Measurements from ENCODE around the gene FCN3.
"Not testable (repeated sequence)": the region's sequence is repeated elsewhere in the genome, so short reads cannot be mapped to it uniquely, and the experiment has no call there.

FCN3 gene

GRCh38 chr1:27374362-27375086, at the start of gene FCN3:
TSS of gene FCN3 (minus strand) at chr1:27374824. CDS start at chr1:27374818, 6 bp downstream.
- no peak for DNase-seq (ENCODE audit: extremely low read depth in 1 of 2, low read depth in 1 of 2)

- DNase-seq (ENCODE audit: extremely low read depth in 1 of 2, low read depth in 1 of 2), result no peak
These were observed 49.1 kb upstream of the FCN3 start for GRCh38 chr1:27423709-27424108.

DNA sequence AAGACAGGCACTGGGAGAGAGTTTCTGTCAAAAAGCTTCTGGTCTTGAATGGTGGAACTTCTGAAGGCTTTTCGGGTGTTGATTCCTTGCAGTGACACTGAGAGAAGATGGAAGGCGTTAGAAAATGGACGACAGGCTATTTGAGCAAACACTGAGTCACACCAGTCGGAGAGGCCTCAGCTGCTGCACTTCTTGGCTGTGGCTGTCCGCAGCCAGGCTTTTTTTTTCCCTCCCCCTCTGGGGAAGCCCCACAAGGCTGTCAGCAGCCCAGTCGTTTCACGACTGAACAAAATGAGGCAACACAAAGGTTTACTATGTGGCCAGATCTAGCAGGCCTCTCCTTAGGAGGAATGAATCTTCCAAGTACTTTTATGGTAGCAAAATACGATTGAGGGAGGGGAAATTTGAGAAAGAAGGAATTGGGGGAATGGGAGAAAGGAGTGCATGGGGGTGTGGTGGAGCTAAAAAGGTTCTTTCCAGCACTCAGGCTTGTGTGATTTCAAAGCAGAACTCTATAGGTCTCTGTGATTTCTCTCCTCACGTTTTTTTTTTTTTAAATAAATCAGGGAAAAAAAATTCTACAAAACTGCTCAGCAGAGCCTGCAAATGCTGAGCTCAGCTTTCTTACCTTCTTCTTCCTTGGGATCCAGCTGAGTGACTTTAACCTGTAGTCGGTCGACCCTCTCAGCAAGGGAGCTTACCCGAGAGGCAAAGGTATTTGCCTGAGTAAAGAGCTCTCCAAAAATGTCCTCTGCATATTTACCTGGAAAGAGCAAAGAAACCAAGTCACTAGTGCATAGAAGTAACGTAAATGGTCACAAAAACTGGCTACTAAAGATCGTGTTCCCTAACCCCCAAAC, 43.9 kb upstream of the FCN3 start:
- peak; percentile 33 to 67 for DNase-seq (ENCODE audit: extremely low read depth in 1 of 2, low read depth in 1 of 2)

DNA sequence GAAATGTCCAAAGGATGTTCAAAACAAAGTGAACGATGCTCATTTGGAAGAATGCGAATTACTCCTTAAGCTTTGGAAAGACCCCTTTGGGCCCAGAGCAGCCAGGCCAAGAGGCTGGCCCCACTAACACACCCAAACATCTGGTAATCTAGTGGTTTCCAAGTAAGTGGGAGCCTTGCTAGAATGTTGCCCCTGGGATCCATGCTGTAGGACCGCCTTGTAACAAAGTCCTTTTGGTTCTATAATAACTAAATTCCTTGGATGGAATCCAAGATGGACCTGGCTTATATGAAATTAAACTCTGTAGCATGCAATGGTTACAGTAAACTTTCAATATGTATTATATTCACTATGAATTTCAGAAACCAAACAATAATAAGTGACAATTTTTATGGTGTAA, 43.1 kb upstream of the FCN3 start:
- no peak for DNase-seq (ENCODE audit: extremely low read depth in 1 of 2, low read depth in 1 of 2)

GRCh38 chr1:27416387-27417111, 41.9 kb upstream of the FCN3 start:
- DNase-seq (ENCODE audit: extremely low read depth in 1 of 2, low read depth in 1 of 2), result peak in 1 of 2 donors; percentile 23

- no peak for DNase-seq (ENCODE audit: extremely low read depth in 1 of 2, low read depth in 1 of 2)
These were observed 39.5 kb upstream of the FCN3 start for GRCh38 chr1:27414091-27414490.

DNA sequence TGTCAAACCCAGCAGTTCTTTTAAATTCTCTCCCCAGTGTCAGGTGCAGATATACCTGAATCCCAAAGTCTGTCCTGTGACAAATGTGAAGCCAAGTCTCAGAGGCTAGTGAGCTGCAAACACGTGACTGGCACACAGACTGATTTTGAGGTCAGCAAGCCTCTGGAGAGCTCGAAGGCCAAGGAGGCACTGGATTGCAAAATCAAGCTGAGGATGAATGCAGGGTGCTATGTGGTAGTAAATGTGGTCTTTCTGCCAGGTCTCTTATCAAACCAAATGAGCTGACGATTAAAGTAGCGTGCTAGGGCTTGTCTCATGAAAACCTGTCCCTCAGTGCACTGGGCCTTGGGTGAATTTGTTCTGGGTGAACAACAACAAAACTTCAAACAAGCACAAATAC, 38.4 kb upstream of the FCN3 start:
- DNase-seq (ENCODE audit: extremely low read depth in 1 of 2, low read depth in 1 of 2), result no peak

DNA sequence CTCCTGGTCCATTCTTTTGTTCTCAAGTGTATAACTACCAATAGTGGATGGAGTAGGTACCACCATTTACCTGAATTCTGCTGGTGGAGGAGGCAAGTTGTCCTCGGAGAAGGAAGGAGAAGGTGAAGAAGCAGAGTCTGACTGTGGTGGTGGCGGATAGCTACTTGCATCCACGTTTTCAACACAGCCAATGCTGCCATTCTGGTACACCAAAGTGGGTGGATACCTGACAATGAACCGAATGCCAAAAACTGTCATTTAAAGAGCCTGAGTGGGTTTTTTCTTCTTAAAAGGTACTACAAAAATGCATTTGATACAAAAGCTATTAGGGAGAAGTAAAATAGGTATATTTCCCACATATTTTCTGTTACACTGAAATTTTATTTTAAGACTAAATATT, 37.9 kb upstream of the FCN3 start:
- DNase-seq (ENCODE audit: extremely low read depth in 1 of 2, low read depth in 1 of 2), result no peak

GRCh38 chr1:27410709-27411108, 36.1 kb upstream of the FCN3 start:
- no peak for DNase-seq (ENCODE audit: extremely low read depth in 1 of 2, low read depth in 1 of 2)

GRCh38 chr1:27409669-27410068, 35.0 kb upstream of the FCN3 start:
- DNase-seq (ENCODE audit: extremely low read depth in 1 of 2, low read depth in 1 of 2), result no peak

- DNase-seq (ENCODE audit: extremely low read depth in 1 of 2, low read depth in 1 of 2), result no peak
These were observed 33.5 kb upstream of the FCN3 start for GRCh38 chr1:27408151-27408550.

DNA sequence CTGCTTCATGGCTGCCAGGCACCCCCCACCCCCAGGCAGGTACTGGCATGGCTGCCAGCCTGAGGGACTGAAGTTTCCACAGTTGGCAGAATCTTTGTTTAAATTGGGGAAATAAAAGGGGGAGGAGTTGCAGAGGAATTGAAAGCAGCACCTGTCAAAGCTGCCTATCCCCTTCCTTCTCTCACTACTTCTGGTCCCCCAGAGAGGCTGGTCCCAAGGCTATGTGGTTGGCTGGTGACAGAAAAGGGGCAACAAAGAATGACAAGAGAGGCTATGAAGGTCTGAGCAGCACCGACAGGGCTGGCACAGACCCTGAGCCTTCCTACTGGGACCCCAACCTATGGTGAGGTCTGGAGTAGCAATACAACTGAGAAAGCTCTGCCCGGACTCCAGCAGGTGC, 32.2 kb upstream of the FCN3 start:
- DNase-seq (ENCODE audit: extremely low read depth in 1 of 2, low read depth in 1 of 2), result not testable (repeated sequence)

GRCh38 chr1:27406362-27406680, 31.7 kb upstream of the FCN3 start:
- DNase-seq (ENCODE audit: extremely low read depth in 1 of 2, low read depth in 1 of 2), result no peak

DNA sequence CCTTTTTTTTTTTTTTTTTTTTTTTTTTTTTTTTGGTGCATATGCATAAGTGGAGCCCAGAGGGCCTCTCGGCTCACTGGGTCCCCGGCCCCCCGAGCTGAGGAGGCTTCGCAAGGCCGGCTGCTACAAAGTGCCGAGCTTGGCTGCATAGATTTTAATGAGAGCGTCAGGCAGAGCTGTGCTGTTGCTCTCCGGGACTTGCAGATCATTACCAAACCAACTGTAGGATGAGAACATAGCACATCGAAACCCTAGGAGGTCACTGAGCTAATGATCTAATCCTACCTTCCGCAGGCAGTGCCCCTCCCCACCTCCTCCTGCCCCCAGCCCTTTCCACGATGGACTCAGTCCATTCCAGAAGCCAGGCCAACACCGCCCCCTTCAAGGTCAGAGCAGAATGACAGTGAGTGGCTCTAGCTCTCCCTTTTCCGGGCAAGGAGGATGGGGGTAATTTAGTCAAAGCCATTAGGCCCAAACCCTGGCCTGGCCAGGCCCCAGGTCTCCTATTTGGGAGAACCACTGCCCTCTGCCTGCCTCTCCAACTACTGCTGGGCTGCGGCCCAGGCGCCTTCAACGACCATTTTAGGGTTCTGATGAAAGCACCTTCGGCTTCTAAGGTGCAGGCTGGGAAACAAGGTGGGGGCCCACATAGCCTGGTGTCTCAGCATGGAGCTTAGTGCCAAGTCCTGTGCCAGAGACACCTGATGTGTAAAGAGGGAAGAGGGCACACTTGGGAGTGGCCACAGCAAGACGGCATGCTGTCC, 31.2 kb upstream of the FCN3 start:
- DNase-seq (ENCODE audit: extremely low read depth in 1 of 2, low read depth in 1 of 2), result not testable (repeated sequence)

DNA sequence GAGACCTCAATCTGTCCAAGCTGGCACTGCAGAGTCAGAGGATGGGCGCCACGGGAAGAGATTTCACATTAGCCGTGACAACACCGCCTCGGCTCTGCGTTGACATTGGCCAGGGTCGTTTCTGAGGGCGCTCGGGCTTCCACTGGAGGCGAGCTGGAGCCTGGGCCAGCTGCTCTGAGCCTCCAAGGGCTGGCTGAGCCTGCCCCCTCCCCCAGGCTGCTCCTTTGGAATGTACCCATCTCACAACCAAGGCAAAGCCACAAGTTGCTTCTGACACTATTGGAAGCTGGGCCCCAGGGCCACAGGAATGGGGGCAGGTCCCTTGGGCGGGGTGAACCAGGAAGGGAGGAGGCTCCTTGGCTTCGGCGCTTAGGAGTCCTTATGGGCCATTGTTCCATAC, 30.4 kb upstream of the FCN3 start:
- DNase-seq (ENCODE audit: extremely low read depth in 1 of 2, low read depth in 1 of 2), result no peak

DNA sequence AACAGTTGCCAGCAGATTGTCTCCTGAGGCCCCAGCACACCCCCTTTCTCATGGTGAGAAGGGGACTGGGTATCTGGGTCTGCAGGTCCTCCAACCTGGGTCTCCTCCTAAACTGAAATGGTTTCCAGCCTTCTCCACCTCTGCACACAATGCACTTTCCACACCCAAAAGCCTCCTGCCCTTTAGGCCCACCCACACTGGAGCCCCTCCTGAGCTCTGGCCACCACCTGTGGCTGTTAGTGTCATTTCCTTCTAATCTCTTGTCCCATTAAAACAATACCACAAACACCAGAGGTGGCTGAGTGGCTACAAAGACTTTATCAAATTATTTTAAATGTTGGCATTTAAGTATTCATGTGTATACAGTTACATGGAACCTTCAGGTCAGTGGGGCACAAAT, 29.3 kb upstream of the FCN3 start:
- no peak for DNase-seq (ENCODE audit: extremely low read depth in 1 of 2, low read depth in 1 of 2)

DNA sequence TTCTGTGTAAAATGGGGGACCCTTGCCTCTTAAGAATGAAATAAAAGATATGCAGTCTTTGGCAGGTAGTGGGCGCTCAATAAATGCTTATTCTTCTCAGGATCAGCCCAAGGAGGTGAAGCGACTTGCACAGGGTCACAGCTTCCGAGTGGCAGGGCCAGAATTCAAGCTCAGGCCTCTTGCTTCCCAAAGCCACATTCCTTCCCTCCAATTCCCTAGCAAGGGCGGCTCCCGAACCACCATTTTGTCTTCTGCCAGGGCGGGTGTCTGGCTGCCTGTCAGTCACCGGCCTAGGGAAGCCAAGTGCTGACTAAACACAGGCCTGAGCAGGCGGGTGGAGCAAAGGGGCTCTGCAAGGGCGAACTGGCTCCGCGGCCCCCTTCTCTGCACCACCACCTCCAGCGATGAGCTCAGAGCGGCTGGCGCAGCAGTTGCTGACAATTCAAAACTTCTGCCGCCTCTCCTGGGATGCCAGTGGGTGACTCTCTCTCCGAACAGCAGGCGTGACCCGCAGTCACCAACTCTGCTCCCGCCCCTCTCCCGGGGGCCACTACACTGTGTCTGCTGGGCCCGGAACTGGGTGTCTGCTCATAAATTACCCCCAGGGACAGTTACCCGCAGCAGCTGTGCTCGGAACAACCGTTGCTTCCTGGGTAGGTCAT, 28.6 kb upstream of the FCN3 start:
- no peak for DNase-seq (ENCODE audit: extremely low read depth in 1 of 2, low read depth in 1 of 2)

- DNase-seq (ENCODE audit: extremely low read depth in 1 of 2, low read depth in 1 of 2), result no peak
These were observed 27.7 kb upstream of the FCN3 start for GRCh38 chr1:27402349-27402754.

GRCh38 chr1:27400963-27401341, 26.3 kb upstream of the FCN3 start:
- no peak for DNase-seq (ENCODE audit: extremely low read depth in 1 of 2, low read depth in 1 of 2)
